ENCODE data around the gene EMC9. TPM values are rescaled to one million over a fixed set of nuclear protein-coding genes. Genes with fewer than 3 reads are reported as not detected.

The EMC9 gene
- polyA plus RNA-seq, 2 of the 4 experiments (the other 2 are of a cell fraction): 21.5 to 48.5 TPM

GRCh38 chr14:24129410-24129998 is 11.9 kb downstream of the EMC9 start:
- ChIA-PET POLR2A (no interaction called here), CTCF (interaction anchor here (0.7 to 1.6 kb wide), 5 partner anchors 11 to 39 kb away, joined by 3 read pairs; partner anchors contain the start of genes EMC9 and IRF9)
- FAIRE-seq (no peak), ATAC-seq (no peak), DNase-seq (ENCODE audit: low read depth in 1 of 2, low spot score in 1 of 2) (no peak)
- H3K4me1 ChIP-seq: no peaks in the 10 kb centered on the region
- H3K4me3 ChIP-seq: no peak overlapping the region
- H3K27ac ChIP-seq: no peak overlapping the region
- TF ChIP-seq ATOH8 (CRISPR knock-in tag; IDR thresholded peaks at IDR 0.05; ENCODE audit: low read depth) (no peak), POLR2AphosphoS2 (conservative IDR thresholded peaks at IDR 0.05; ENCODE audit: low read length) (no peak), ZC3H11A (IDR thresholded peaks at IDR 0.05) (no peak), FOXS1 (CRISPR knock-in tag; IDR thresholded peaks at IDR 0.05) (no peak), NR3C1 (IDR thresholded peaks at IDR 0.05) (no peak)
- no peaks in the 10 kb centered on the region for H3K9me3 ChIP-seq
- WGBS (ENCODE audit: missing lambda C conversion rate): 84% methylated on average over 8 of the region's 8 CpGs
- no peak overlapping the region for H3K4me2 ChIP-seq

GRCh38 chr14:24127673-24128072 is 13.7 kb downstream of the EMC9 start:
- H3K4me2 ChIP-seq: no peak overlapping the region
- DNase-seq (ENCODE audit: low read depth in 1 of 2, low spot score in 1 of 2) (no peak), FAIRE-seq (no peak), ATAC-seq (no peak)
- no peak for TF ChIP-seq EHF (CRISPR knock-in tag; IDR thresholded peaks at IDR 0.05)
- TF ChIP-seq RNF2 (IDR thresholded peaks at IDR 0.05; ENCODE audit: borderline replicate concordance, low read depth): no peak
- no peak for TF ChIP-seq POLR2AphosphoS2 (conservative IDR thresholded peaks at IDR 0.05; ENCODE audit: low read length)
- no peak for TF ChIP-seq MYC (IDR thresholded peaks at IDR 0.05; ENCODE audit: borderline replicate concordance, low read length)
- TF ChIP-seq JUNB (IDR thresholded peaks at IDR 0.05): no peak
- no peak for TF ChIP-seq MAX (IDR thresholded peaks at IDR 0.05)
- 81% methylated on average over 2 of the region's 2 CpGs for WGBS (ENCODE audit: missing lambda C conversion rate)
- POLR2A ChIA-PET: interaction anchor here (2.2 kb wide), 1 partner anchor 8 kb away, joined by 7 read pairs; the partner anchor contains the start of gene PSME1
- H3K27ac ChIP-seq: no peak overlapping the region
- no peaks in the 10 kb centered on the region for H3K9me3 ChIP-seq
- no peak overlapping the region for H3K4me3 ChIP-seq
- CTCF ChIA-PET: interaction anchor here (1.0 to 4.5 kb wide), 5 partner anchors 10 to 38 kb away, joined by 3 to 22 read pairs (median 4); partner anchors contain the start of genes EMC9 and IRF9
- no peaks in the 10 kb centered on the region for H3K4me1 ChIP-seq

- CTCF ChIA-PET: interaction anchor here (1.0 to 4.5 kb wide), 6 partner anchors 11 to 181 kb away, joined by 3 to 22 read pairs (median 6); partner anchors contain the start of genes CIDEB, DCAF11, EMC9 and IRF9
- TF ChIP-seq CHD2 (IDR thresholded peaks at IDR 0.05; ENCODE audit: low read length, partially characterized antibody): no peak
- no peak for TF ChIP-seq JUN (IDR thresholded peaks at IDR 0.05)
- no peak for TF ChIP-seq POLR2AphosphoS2 (conservative IDR thresholded peaks at IDR 0.05; ENCODE audit: low read length)
- no peak for TF ChIP-seq POLR2A (IDR thresholded peaks at IDR 0.05; ENCODE audit: low read length)
- TF ChIP-seq RNF2 (IDR thresholded peaks at IDR 0.05; ENCODE audit: borderline replicate concordance, low read depth): no peak
- no peak for TF ChIP-seq REST (IDR thresholded peaks at IDR 0.05)
- TF ChIP-seq ZC3H11A (IDR thresholded peaks at IDR 0.05): no peak
- no peak for TF ChIP-seq ELK1 (IDR thresholded peaks at IDR 0.05; ENCODE audit: low read depth, low read length)
- no peak for TF ChIP-seq PBX3 (IDR thresholded peaks at IDR 0.05)
- TF ChIP-seq MYC (IDR thresholded peaks at IDR 0.05; ENCODE audit: borderline replicate concordance, low read length): no peak
- TF ChIP-seq CBX8 (IDR thresholded peaks at IDR 0.05): no peak
- TF ChIP-seq RFX5 (IDR thresholded peaks at IDR 0.05): no peak
- no peak for TF ChIP-seq USF2 (IDR thresholded peaks at IDR 0.05)
- no peak for TF ChIP-seq FOXS1 (CRISPR knock-in tag; IDR thresholded peaks at IDR 0.05)
- no peak for TF ChIP-seq TP53 (CRISPR knock-in tag; IDR thresholded peaks at IDR 0.05)
- TF ChIP-seq ZFP36 (IDR thresholded peaks at IDR 0.05; ENCODE audit: borderline replicate concordance, partially characterized antibody): no peak
- TF ChIP-seq HEYL (CRISPR knock-in tag; IDR thresholded peaks at IDR 0.05): no peak
- TF ChIP-seq NPAS2 (CRISPR knock-in tag; IDR thresholded peaks at IDR 0.05; ENCODE audit: borderline replicate concordance): no peak
- no peak for TF ChIP-seq TFCP2L1 (CRISPR knock-in tag; IDR thresholded peaks at IDR 0.05)
- TF ChIP-seq EP300 (IDR thresholded peaks at IDR 0.05): no peak
- H3K4me3 ChIP-seq: no peak overlapping the region
- POLR2A ChIA-PET: interaction anchor here (0.7 to 2.2 kb wide), 4 partner anchors 9 to 45 kb away, joined by 3 to 7 read pairs (median 4); partner anchors contain the start of gene PSME1
- FAIRE-seq (no peak), ATAC-seq (no peak), DNase-seq (ENCODE audit: low read depth in 1 of 2, low spot score in 1 of 2) (no peak)
- H3K4me1 ChIP-seq: no peaks in the 10 kb centered on the region
- H3K9me3 ChIP-seq: no peaks in the 10 kb centered on the region
- H3K4me2 ChIP-seq: no peak overlapping the region
- no peak overlapping the region for H3K27ac ChIP-seq
Measured at GRCh38 chr14:24126939-24127338, 14.5 kb downstream of the EMC9 start.

Measured in A549 (cell line).